SK-N-SH (cell line): Measurements from ENCODE around the gene SGPL1. TPM values are rescaled to one million over a fixed set of nuclear protein-coding genes. Genes with fewer than 3 reads are reported as not detected.

Source experiments
- CTCF ChIA-PET: fragments of 300-600, 350-600 bp; formaldehyde crosslinking; extraction: SDS; loops from one replicate; lab custom pipeline; 2021; lab: Yijun Ruan, JAX
- POLR2A ChIA-PET: fragments of 350-600 bp; sonication (Branson Sonifier 250); formaldehyde crosslinking; extraction: SDS; loops from one replicate; lab custom pipeline; 2020; ENCODE audit warnings: antibody characterized with exemption, inconsistent platforms; lab: Yijun Ruan, JAX
- DNase-seq: peaks from one replicate; pipeline ENCODE4 v3.0.0; 2012
- H2AFZ ChIP-seq: fragments of 200-600 bp; sonication (generic); 2 replicates; pipeline ENCODE4 v1.8.1; 2016; ENCODE audit warnings: antibody characterized with exemption, mild to moderate bottlenecking, low read depth
- H3F3A ChIP-seq: fragments of 200-600 bp; sonication (generic); replicated peaks from 2 replicates; pipeline ENCODE3; 2016; ENCODE audit warnings: antibody characterized with exemption, mild to moderate bottlenecking; ENCODE audit not compliant: insufficient read depth
- H3K27ac ChIP-seq, 2 experiments: fragments of 200-500 bp in 1 of 2; fragments of 200-600 bp in 1 of 2; sonication (Bioruptor generic) in 1 of 2; sonication (generic), shearing (Covaris generic) in 1 of 2; 2 replicates each; pipeline versions ENCODE4 v1.5.1 to v1.6.1; 2014 to 2016; ENCODE audit warnings: low read depth in 2 of 2, inconsistent platforms in 1 of 2, low read length in 1 of 2, mild to moderate bottlenecking in 1 of 2, mixed read lengths in 1 of 2
- H3K27me3 ChIP-seq: fragments of 200-600 bp; sonication (generic), shearing (Covaris generic); 2 replicates; pipeline ENCODE4 v1.6.1; 2016; ENCODE audit warnings: mixed run types; ENCODE audit not compliant: insufficient read depth
- H3K36me3 ChIP-seq, 2 experiments: fragments of 200-500 bp in 1 of 2; fragments of 200-600 bp in 1 of 2; sonication (Bioruptor generic) in 1 of 2; sonication (generic) in 1 of 2; replicated peaks in 1 of 2; 2 replicates each; pipeline versions ENCODE3 to v1.5.1; 2014 to 2016; ENCODE audit warnings: low read length in 1 of 2, mild to moderate bottlenecking in 1 of 2; ENCODE audit not compliant: insufficient read depth in 2 of 2, control insufficient read depth in 1 of 2
- H3K4me1 ChIP-seq, 2 experiments: fragments of 200-500 bp in 1 of 2; fragments of 200-600 bp in 1 of 2; sonication (Bioruptor generic) in 1 of 2; sonication (generic), shearing (Covaris generic) in 1 of 2; 2 replicates each; pipeline versions ENCODE4 v1.5.1 to v1.6.1; 2014 to 2016; ENCODE audit warnings: low read depth in 1 of 2, low read length in 1 of 2, mixed run types in 1 of 2; ENCODE audit not compliant: insufficient read depth in 2 of 2, control insufficient read depth in 1 of 2
- H3K4me2 ChIP-seq: fragments of 200-600 bp; sonication (generic), shearing (Covaris generic); 2 replicates; pipeline ENCODE4 v1.6.1; 2017; ENCODE audit warnings: mixed run types
- H3K4me3 ChIP-seq, 2 experiments: fragments of 200-500 bp in 1 of 2; fragments of 200-600 bp in 1 of 2; sonication (Bioruptor generic) in 1 of 2; sonication (generic), shearing (Covaris generic) in 1 of 2; 2 replicates each; pipeline versions ENCODE4 v1.5.1 to v1.8.1; 2014 to 2016; ENCODE audit warnings: low read depth in 2 of 2, inconsistent platforms in 1 of 2, low read length in 1 of 2, mild to moderate bottlenecking in 1 of 2, mixed read lengths in 1 of 2, moderate library complexity in 1 of 2
- H3K79me2 ChIP-seq: fragments of 200-600 bp; sonication (generic); 2 replicates; pipeline ENCODE4 v1.8.1; 2017; ENCODE audit warnings: mild to moderate bottlenecking; ENCODE audit not compliant: insufficient read depth
- H3K9ac ChIP-seq: fragments of 200-600 bp; sonication (generic); 2 replicates; pipeline ENCODE4 v1.6.1; 2017; ENCODE audit warnings: mixed run types
- H3K9me2 ChIP-seq: fragments of 200-600 bp; sonication (generic); 2 replicates; pipeline ENCODE4 v1.6.1; 2017; ENCODE audit warnings: mixed run types
- H3K9me3 ChIP-seq: fragments of 200-600 bp; sonication (generic); 2 replicates; pipeline ENCODE4 v1.6.1; 2017; ENCODE audit warnings: mixed run types, mild to moderate bottlenecking, moderate library complexity
- H4K20me1 ChIP-seq: fragments of 200-600 bp; sonication (generic); 2 replicates; pipeline ENCODE4 v1.6.1; 2017; ENCODE audit warnings: mild to moderate bottlenecking, mixed run types; ENCODE audit not compliant: insufficient read depth
- ELF1 ChIP-seq: IDR thresholded peaks from 2 replicates; pipeline ENCODE4 v1.4.0; 2012
- EP300 ChIP-seq, 2 experiments: IDR thresholded peaks; 2 replicates each; pipeline versions ENCODE4 v1.4.0 to v1.6.1; 2012; ENCODE audit warnings: borderline replicate concordance in 1 of 2, low read depth in 1 of 2, low read length in 1 of 2
- FOXJ3 ChIP-seq: sonication (generic); formaldehyde crosslinking; IDR thresholded peaks from 2 replicates; pipeline ENCODE4 v1.5.1; 2020; ENCODE audit warnings: mild to moderate bottlenecking, missing genetic modification reagents
- JUND ChIP-seq: IDR thresholded peaks from 2 replicates; pipeline ENCODE4 v1.4.0; 2012
- MAX ChIP-seq: IDR thresholded peaks from 2 replicates; pipeline ENCODE4 v1.4.0; 2012; ENCODE audit warnings: low read depth
- MEF2A ChIP-seq: IDR thresholded peaks from 2 replicates; pipeline ENCODE4 v1.4.0; 2012; ENCODE audit warnings: low read depth, borderline replicate concordance
- NFIC ChIP-seq: IDR thresholded peaks from 2 replicates; pipeline ENCODE4 v1.4.0; 2012; ENCODE audit warnings: borderline replicate concordance
- NRF1 ChIP-seq: IDR thresholded peaks from 2 replicates; pipeline ENCODE4 v1.6.1; 2012; ENCODE audit warnings: low read depth, mild to moderate bottlenecking, low read length
- RAD21 ChIP-seq: IDR thresholded peaks from 2 replicates; pipeline ENCODE4 v1.6.1; 2012; ENCODE audit warnings: mild to moderate bottlenecking, low read length
- REST ChIP-seq: IDR thresholded peaks from 2 replicates; pipeline ENCODE4 v1.6.1; 2012; ENCODE audit warnings: mild to moderate bottlenecking, low read depth, low read length, moderate library complexity
- RXRA ChIP-seq: IDR thresholded peaks from 2 replicates; pipeline ENCODE4 v1.4.0; 2012; ENCODE audit warnings: low read depth, mild to moderate bottlenecking, borderline replicate concordance
- SIN3A ChIP-seq: IDR thresholded peaks from 2 replicates; pipeline ENCODE4 v1.6.1; 2012; ENCODE audit warnings: low read depth, mild to moderate bottlenecking, low read length, moderate library complexity, borderline replicate concordance
- SMC3 ChIP-seq: IDR thresholded peaks from 2 replicates; pipeline ENCODE4 v1.6.1; 2012; ENCODE audit warnings: low read depth, low read length, improper control_type of control experiment
- TEAD4 ChIP-seq: IDR thresholded peaks from 2 replicates; pipeline ENCODE4 v1.4.0; 2012; ENCODE audit warnings: mild to moderate bottlenecking, borderline replicate concordance; ENCODE audit not compliant: insufficient read depth
- YY1 ChIP-seq: IDR thresholded peaks from 2 replicates; pipeline ENCODE4 v1.4.0; 2012; ENCODE audit warnings: low read depth, mild to moderate bottlenecking
- WGBS: methylation state at CpG from one replicate; pipeline ENCODE4 v1.1.6; 2017; ENCODE audit warnings: low lambda C conversion rate; 5-methylcytosine and 5-hydroxymethylcytosine counted together
- polyA plus RNA-seq, 3 experiments: library from polyadenylated mRNA; depleted of rRNA; stranded (reverse); fragments of >200 nt; gene quantifications; 2 replicates each; pipeline ENCODE4 v1.2.3, GENCODE V29; 2012

SGPL1 gene
- polyA plus RNA-seq, 1 of the 3 experiments (the other 2 are of a cell fraction): 11.8 TPM

- Histone ChIP-seq H3K9me3 (no peaks in the 10 kb centered on the region), H3K9ac (no peak overlapping the region), H2AFZ (no peak overlapping the region), H3K27ac (peak overlapping the region in 1 of 2 experiments; percentile 99; a peak in 3 of 4 replicates), H3F3A (peaks cover 59% of the 10 kb centered on the region), H4K20me1 (no peaks in the 10 kb centered on the region), H3K4me1 (peaks cover 21 to 51% of the 10 kb centered on the region in 2 experiments), H3K36me3 (peaks cover 26 to 33% of the 10 kb centered on the region in 2 experiments), H3K4me3 (no peak overlapping the region), H3K9me2 (no peaks in the 10 kb centered on the region), H3K4me2 (no peak overlapping the region; the same call in 1 of the 2 replicates), H3K79me2 (peaks cover 78% of the 10 kb centered on the region), H3K27me3 (no peaks in the 10 kb centered on the region)
- TF ChIP-seq SIN3A: no peak
- TF ChIP-seq RXRA: no peak
- no peak for TF ChIP-seq ELF1
- no peak for TF ChIP-seq MEF2A
- no peak for TF ChIP-seq SMC3
- no peak for TF ChIP-seq MAX
- TF ChIP-seq REST: no peak
- TF ChIP-seq NFIC: no peak
- no peak for TF ChIP-seq EP300 (IDR thresholded peaks at IDR 0.05; ENCODE audit: borderline replicate concordance in 1 of 2, low read depth in 1 of 2, low read length in 1 of 2)
- no peak for TF ChIP-seq RAD21
- TF ChIP-seq TEAD4: no peak
- TF ChIP-seq JUND: no peak
- TF ChIP-seq YY1: no peak
- TF ChIP-seq FOXJ3: no peak
- TF ChIP-seq NRF1: no peak
- POLR2A ChIA-PET: no interaction called here
- no peak for DNase-seq
- 98% methylated on average over 7 of the region's 7 CpGs for WGBS
- CTCF ChIA-PET: no interaction called here
Measured at GRCh38 chr10:70834441-70835151, 18.8 kb downstream of the SGPL1 start.
